DOHH2 (cell line): ENCODE measurements around the gene PKN1.

Source experiments
- H3F3A ChIP-seq: fragments of 200-600 bp; sonication (generic), shearing (Covaris generic); 2 replicates; pipeline ENCODE4 v1.6.0; 2016; ENCODE audit warnings: antibody characterized with exemption, mild to moderate bottlenecking; ENCODE audit not compliant: control insufficient read depth, insufficient read depth
- H3K27ac ChIP-seq: fragments of 200-600 bp; sonication (generic); 2 replicates; pipeline ENCODE4 v1.5.1; 2014; ENCODE audit warnings: low read depth, mild to moderate bottlenecking, low read length, moderate library complexity
- H3K27me3 ChIP-seq: fragments of 200-600 bp; sonication (generic); 2 replicates; pipeline ENCODE4 v1.6.1; 2014; ENCODE audit warnings: mild to moderate bottlenecking, low read length, mixed read lengths; ENCODE audit not compliant: control insufficient read depth
- H3K36me3 ChIP-seq: fragments of 200-600 bp; sonication (generic); 2 replicates; pipeline ENCODE4 v1.6.1; 2014; ENCODE audit warnings: mild to moderate bottlenecking, low read length, moderate library complexity, mixed read lengths; ENCODE audit not compliant: control insufficient read depth
- H3K4me1 ChIP-seq: fragments of 200-600 bp; sonication (generic); 2 replicates; pipeline ENCODE4 v1.6.1; 2014; ENCODE audit warnings: mild to moderate bottlenecking, low read length, mixed read lengths; ENCODE audit not compliant: control insufficient read depth
- H3K4me2 ChIP-seq: fragments of 200-600 bp; sonication (generic); 2 replicates; pipeline ENCODE4 v1.6.0; 2014; ENCODE audit warnings: mild to moderate bottlenecking, low read length, moderate library complexity
- H3K4me3 ChIP-seq: fragments of 200-600 bp; sonication (generic); 2 replicates; pipeline ENCODE4 v1.5.1; 2014; ENCODE audit warnings: mild to moderate bottlenecking, low read length, mixed read lengths
- H3K79me2 ChIP-seq: fragments of 200-600 bp; sonication (generic); 2 replicates; pipeline ENCODE4 v1.6.1; 2014; ENCODE audit warnings: mild to moderate bottlenecking, low read length, mixed read lengths; ENCODE audit not compliant: control insufficient read depth
- H3K9me2 ChIP-seq: fragments of 200-600 bp; sonication (generic); replicated peaks from 2 replicates; pipeline ENCODE4 v1.6.1; 2014; ENCODE audit warnings: mild to moderate bottlenecking, low read length, mixed read lengths; ENCODE audit not compliant: control insufficient read depth
- H3K9me3 ChIP-seq: fragments of 200-600 bp; sonication (generic); 2 replicates; pipeline ENCODE4 v1.6.1; 2014; ENCODE audit warnings: antibody characterized with exemption, low read length, mixed read lengths; ENCODE audit not compliant: control insufficient read depth, insufficient read depth
- H4K20me1 ChIP-seq: fragments of 200-600 bp; sonication (generic); 2 replicates; pipeline ENCODE4 v1.6.0; 2014; ENCODE audit warnings: low read depth, mild to moderate bottlenecking, antibody characterized with exemption, low read length, moderate library complexity; ENCODE audit not compliant: control insufficient read depth, insufficient read depth
- CTCF ChIP-seq: fragments of 200-600 bp; sonication (generic); IDR thresholded peaks from one replicate; pipeline ENCODE4 v1.5.1; 2014; ENCODE audit warnings: antibody characterized with exemption, mild to moderate bottlenecking, low read depth, low read length; ENCODE audit not compliant: poor library complexity, severe bottlenecking
- EZH2phosphoT487 ChIP-seq: fragments of 200-600 bp; sonication (generic); IDR thresholded peaks from 2 replicates; pipeline ENCODE4 v1.6.1; 2017; ENCODE audit warnings: borderline replicate concordance, mild to moderate bottlenecking, antibody characterized with exemption, low read length, moderate library complexity, mixed read lengths

The PKN1 gene

GRCh38 chr19:14419106-14419813 is 13.8 kb upstream of the PKN1 start, which contains the start of gene DDX39A:
Gene DDX39A (minus strand): TSS chr19:14419341. CDS start chr19:14413220, 6,121 bp downstream.
- Histone ChIP-seq H3K9me3 (no peaks in the 10 kb centered on the region), H4K20me1 (peaks cover 21% of the 10 kb centered on the region), H3K27ac (peak within 1 kb of the TSS; percentile 87), H3K36me3 (peaks cover 48% of the 10 kb centered on the region), H3K4me1 (peaks cover 66% of the 10 kb centered on the region), H3K79me2 (peaks cover 57% of the 10 kb centered on the region), H3K4me2 (peak within 1 kb of the TSS; percentile 86), H3K9me2 (no peaks in the 10 kb centered on the region), H3K27me3 (no peaks in the 10 kb centered on the region), H3K4me3 (peak within 1 kb of the TSS; percentile 86), H3F3A (peaks cover 20% of the 10 kb centered on the region)
- TF ChIP-seq EZH2phosphoT487, result no peak
- TF ChIP-seq CTCF, result no peak

- no peaks in the 10 kb centered on the region for H4K20me1 ChIP-seq
- no peaks in the 10 kb centered on the region for H3K36me3 ChIP-seq
- no peaks in the 10 kb centered on the region for H3K9me2 ChIP-seq
- no peaks in the 10 kb centered on the region for H3K27me3 ChIP-seq
- H3K27ac ChIP-seq, result peak overlapping the region; percentile 45
- H3K79me2 ChIP-seq, result no peaks in the 10 kb centered on the region
- H3K4me3 ChIP-seq, result no peak overlapping the region
- H3F3A ChIP-seq, result peaks cover 5% of the 10 kb centered on the region
- H3K4me2 ChIP-seq, result peak overlapping the region; percentile 46
- no peak for TF ChIP-seq EZH2phosphoT487
- TF ChIP-seq CTCF, result no peak
- no peaks in the 10 kb centered on the region for H3K9me3 ChIP-seq
- H3K4me1 ChIP-seq, result peaks cover 53% of the 10 kb centered on the region
Measured at GRCh38 chr19:14425696-14426138, 7.4 kb upstream of the PKN1 start.

GRCh38 chr19:14427461-14427860 is 5.6 kb upstream of the PKN1 start:
- Histone ChIP-seq H3F3A (peaks cover 4% of the 10 kb centered on the region), H4K20me1 (no peaks in the 10 kb centered on the region), H3K4me2 (no peak overlapping the region), H3K4me1 (peaks cover 61% of the 10 kb centered on the region), H3K9me3 (no peaks in the 10 kb centered on the region), H3K27ac (no peak overlapping the region), H3K36me3 (no peaks in the 10 kb centered on the region), H3K4me3 (no peak overlapping the region), H3K9me2 (no peaks in the 10 kb centered on the region), H3K79me2 (peaks cover 5% of the 10 kb centered on the region), H3K27me3 (no peaks in the 10 kb centered on the region)
- no peak for TF ChIP-seq EZH2phosphoT487
- TF ChIP-seq CTCF, result no peak
